ENCODE results near the gene TBC1D17. TPM values are rescaled to one million over a fixed set of nuclear protein-coding genes. Genes with fewer than 3 reads are reported as not detected.
A peak's percentile ranks its signal among the peaks of the same experiment; 100 is the strongest.

Gene TBC1D17
- total RNA-seq, 2 donors from 2014 or later = 27.9 to 31.7 TPM

- Histone ChIP-seq H3K9me3 (no peaks in the 10 kb centered on the region), H3K4me1 (ENCODE audit: control insufficient read depth in 1 of 2, low read depth in 2 of 2) (peaks cover 10 to 25% of the 10 kb centered on the region in 2 donors), H3K4me3 (no peak overlapping the region), H3K27me3 (replicated peaks; ENCODE audit: insufficient read depth) (no peaks in the 10 kb centered on the region), H3K36me3 (peaks cover 13% of the 10 kb centered on the region), H3K27ac (no peak overlapping the region)
- TF ChIP-seq CTCF (IDR thresholded peaks at IDR 0.05) = no peak
- no peak for DNase-seq (ENCODE audit: low spot score)
- no peak for ATAC-seq (ENCODE audit: insufficient number of reproducible peaks, low FRiP score, low read depth)
Observed at GRCh38 chr19:49927526-49928264, 50.2 kb downstream of the TBC1D17 start.

- Histone ChIP-seq H3K36me3 (peaks cover 9% of the 10 kb centered on the region), H3K4me3 (peak within 1 kb of the TSS; percentile 95), H3K27me3 (replicated peaks; ENCODE audit: insufficient read depth) (no peaks in the 10 kb centered on the region), H3K4me1 (ENCODE audit: control insufficient read depth in 1 of 2, low read depth in 2 of 2) (peaks cover 10 to 25% of the 10 kb centered on the region in 2 donors), H3K27ac (peak within 1 kb of the TSS; percentile 82 to 91), H3K9me3 (no peaks in the 10 kb centered on the region)
- peak; percentile 60 for DNase-seq (ENCODE audit: low spot score)
- TF ChIP-seq CTCF (IDR thresholded peaks at IDR 0.05) = no peak
- ATAC-seq (ENCODE audit: insufficient number of reproducible peaks, low FRiP score, low read depth) = peak; percentile 54
Observed at GRCh38 chr19:49929121-49929610, 51.7 kb downstream of the TBC1D17 start, which contains the start of the genes ATF5 and NUP62. TSS of gene ATF5 (plus strand) at chr19:49929205. CDS start at chr19:49930851, 1,646 bp downstream. TSS of gene NUP62 (minus strand) at chr19:49929504. CDS start at chr19:49909807, 19,697 bp downstream.

- no peaks in the 10 kb centered on the region for H3K27me3 ChIP-seq (replicated peaks; ENCODE audit: insufficient read depth)
- TF ChIP-seq CTCF (IDR thresholded peaks at IDR 0.05) = no peak
- ATAC-seq (ENCODE audit: insufficient number of reproducible peaks, low FRiP score, low read depth) (peak; percentile 88), DNase-seq (ENCODE audit: low spot score) (peak; percentile 84)
- peaks cover 9% of the 10 kb centered on the region for H3K36me3 ChIP-seq
- H3K4me1 ChIP-seq (ENCODE audit: control insufficient read depth in 1 of 2, low read depth in 2 of 2) = peaks cover 10 to 25% of the 10 kb centered on the region in 2 donors
- peak overlapping the region; percentile 82 to 91 for H3K27ac ChIP-seq
- peak overlapping the region; percentile 95 for H3K4me3 ChIP-seq
- H3K9me3 ChIP-seq = no peaks in the 10 kb centered on the region
Observed at GRCh38 chr19:49929611-49930482, 52.3 kb downstream of the TBC1D17 start.

- H3K27ac ChIP-seq = peak overlapping the region; percentile 82 to 91
- no peak for DNase-seq (ENCODE audit: low spot score)
- TF ChIP-seq CTCF (IDR thresholded peaks at IDR 0.05) = no peak
- peak overlapping the region; percentile 95 for H3K4me3 ChIP-seq
- no peaks in the 10 kb centered on the region for H3K9me3 ChIP-seq
- H3K27me3 ChIP-seq (replicated peaks; ENCODE audit: insufficient read depth) = no peaks in the 10 kb centered on the region
- H3K4me1 ChIP-seq (ENCODE audit: control insufficient read depth in 1 of 2, low read depth in 2 of 2) = peaks cover 10 to 25% of the 10 kb centered on the region in 2 donors
- peaks cover 7% of the 10 kb centered on the region for H3K36me3 ChIP-seq
- ATAC-seq (ENCODE audit: insufficient number of reproducible peaks, low FRiP score, low read depth) = no peak
Observed at GRCh38 chr19:49930483-49931011, 53.0 kb downstream of the TBC1D17 start.

Measured in thoracic aorta (tissue), 2 donors.